Psoas muscle (tissue), 8 donors: ENCODE data around the gene APOBR. TPM values are rescaled to one million over a fixed set of nuclear protein-coding genes. Genes with fewer than 3 reads are reported as not detected.
A peak's percentile ranks its signal among the peaks of the same experiment; 100 is the strongest.

Source experiments
- ATAC-seq, 4 donors: fragments of 200-7000 bp; cut with Tn5 transposase; one replicate each; pipeline ENCODE4 v1.9.1; 2020; ENCODE audit warnings: moderate library complexity in 3 of 4, mild to moderate bottlenecking in 2 of 4
- DNase-seq, 2 donors: peaks; one replicate each; pipeline ENCODE4 v3.0.0-alpha.2; 2020
- H3K27ac ChIP-seq: fragments of 200-600 bp; one replicate; pipeline ENCODE4 v1.8.0; 2022
- H3K27me3 ChIP-seq, 3 donors: fragments of 200-600 bp in 1 of 3; one replicate each; pipeline versions ENCODE4 v1.6.1 to v1.8.0; 2013 to 2022; ENCODE audit warnings: low read length in 2 of 3, mild to moderate bottlenecking in 2 of 3, moderate library complexity in 1 of 3; ENCODE audit not compliant: insufficient read depth in 3 of 3
- H3K36me3 ChIP-seq, 2 donors: fragments of 200-600 bp in 1 of 2; one replicate each; pipeline versions ENCODE4 v1.6.1 to v1.8.0; 2013 to 2022; ENCODE audit warnings: low read depth in 1 of 2, mild to moderate bottlenecking in 1 of 2, moderate library complexity in 1 of 2; ENCODE audit not compliant: insufficient read depth in 1 of 2
- H3K4me1 ChIP-seq: fragments of 200-600 bp; one replicate; pipeline ENCODE4 v1.8.0; 2022
- H3K4me3 ChIP-seq: fragments of 200-600 bp; one replicate; pipeline ENCODE4 v1.8.0; 2022; ENCODE audit warnings: mild to moderate bottlenecking
- H3K9me3 ChIP-seq: fragments of 200-600 bp; one replicate; pipeline ENCODE4 v1.8.0; 2022
- CTCF ChIP-seq: fragments of 200-600 bp; IDR thresholded peaks from one replicate; pipeline ENCODE4 v1.8.0; 2022; ENCODE audit warnings: antibody characterized with exemption
- WGBS, 3 donors: extraction: QIAGEN DNeasy Blood & Tissue Kit; methylation state at CpG; one replicate each; pipeline versions ENCODE4 v1.1.6 to v1.1.7; 2013; 5-methylcytosine and 5-hydroxymethylcytosine counted together
- intact Hi-C, 2 donors: fragments of 100-400 bp; cut with DNase I; formaldehyde crosslinking; loops; one replicate each; pipeline versions ENCODE4 v1.11.0 to v1.14.2; 2022
- polyA plus RNA-seq, 3 donors: library from polyadenylated mRNA; stranded (reverse); fragments of 200-250 nt; gene quantifications; one replicate each; pipeline ENCODE4 v1.2.3, GENCODE V29; 2013
- total RNA-seq, 4 donors: library from RNA; stranded (reverse); fragmentation: NEBNext Ultra II Directional in 2 of 4; extraction: Animal tissue kit (Norgen Biotek cat#: 25700) in 2 of 4; gene quantifications; one replicate each; pipeline versions ENCODE4 v1.2.1 to v1.2.4, GENCODE V29; 2021 to 2023
- donor health status: healthy with polysubstance abuse.
- donor health status: DM: no; HTN: no; CAD: no; lungs with moderate emphysema.
- donor health status: Bipolar disorder and iron deficiency.
- donor health status: healthy.
- donor health status: DM: yes; HTN: yes; CAD: no.
- donor health status: DM: no; HTN: no; CAD: no.
- donor health status: DM: no; HTN: no; CAD: no.
- donor health status: DM: yes; HTN: yes; CAD: no.

The APOBR gene
- total and polyA plus RNA-seq, 7 donors, result 0.14 to 0.59 (median 0.34) TPM

GRCh38 chr16:28491230-28491969 is 3.0 kb upstream of the APOBR start:
- Histone ChIP-seq H3K27me3 (no peaks in the 10 kb centered on the region), H3K4me3 (peak overlapping the region; percentile 100), H3K36me3 (peaks cover 0 to 37% of the 10 kb centered on the region in 2 donors), H3K27ac (peak overlapping the region; percentile 98), H3K9me3 (no peaks in the 10 kb centered on the region), H3K4me1 (no peaks in the 10 kb centered on the region)
- ATAC-seq (peak; percentile 57 to 82 (median 74)), DNase-seq (peak; percentile 44 to 70)
- 1% methylated on average over 39 to 42 of the region's 42 CpGs for WGBS, 3 donors
- intact Hi-C loops, result loop anchor here (1.0 to 5.0 kb wide), 3 partner anchors 46 to 126 kb away; partner anchors contain the start of gene NUPR1 (in 1 of the 2)
- TF ChIP-seq CTCF, result peak; percentile 51

GRCh38 chr16:28491970-28492474 is 2.4 kb upstream of the APOBR start, which contains the start of gene CLN3:
CLN3 (minus strand) TSS chr16:28492074; CDS start chr16:28491759, 315 bp downstream.
- no peaks in the 10 kb centered on the region for H3K9me3 ChIP-seq
- H3K4me1 ChIP-seq, result no peaks in the 10 kb centered on the region
- DNase-seq, result peak; percentile 91 to 95
- ATAC-seq, result peak; percentile 98 to 99 (median 98)
- no peaks in the 10 kb centered on the region for H3K27me3 ChIP-seq
- intact Hi-C loops, result loop anchor here (1.0 to 5.0 kb wide), 3 partner anchors 45 to 125 kb away; partner anchors contain the start of gene NUPR1 (in 1 of the 2)
- peak within 1 kb of the TSS; percentile 100 for H3K4me3 ChIP-seq
- no peak for TF ChIP-seq CTCF
- 0 to 1% (median 0%) methylated on average over 21 of the region's 21 CpGs for WGBS, 3 donors
- H3K27ac ChIP-seq, result peak within 1 kb of the TSS; percentile 98
- H3K36me3 ChIP-seq, result peaks cover 0 to 31% of the 10 kb centered on the region in 2 donors

GRCh38 chr16:28492511-28492910 is 1.9 kb upstream of the APOBR start:
- DNase-seq, result no peak
- ATAC-seq, result no peak
- H3K27me3 ChIP-seq, result no peaks in the 10 kb centered on the region
- no peak for TF ChIP-seq CTCF
- no peaks in the 10 kb centered on the region for H3K9me3 ChIP-seq
- peaks cover 0 to 26% of the 10 kb centered on the region in 2 donors for H3K36me3 ChIP-seq
- peak overlapping the region; percentile 98 for H3K27ac ChIP-seq
- intact Hi-C loops, result loop anchor here (5.0 kb wide), 2 partner anchors 45 to 125 kb away; partner anchors contain the start of gene NUPR1 (in 1 of the 2)
- 52 to 60% (median 52%) methylated on average over 4 of the region's 4 CpGs for WGBS, 3 donors
- H3K4me1 ChIP-seq, result no peaks in the 10 kb centered on the region
- H3K4me3 ChIP-seq, result peak overlapping the region; percentile 100

GRCh38 chr16:28495098-28495793 is 803 bp downstream of the APOBR start:
- ATAC-seq (no peak), DNase-seq (no peak)
- Histone ChIP-seq H3K27me3 (no peaks in the 10 kb centered on the region), H3K36me3 (no peaks in the 10 kb centered on the region), H3K27ac (no peak overlapping the region), H3K9me3 (no peaks in the 10 kb centered on the region), H3K4me1 (no peaks in the 10 kb centered on the region), H3K4me3 (peak overlapping the region; percentile 32)
- intact Hi-C loops, result no loop called here
- TF ChIP-seq CTCF, result no peak
- WGBS, 3 donors, result 72 to 75% (median 73%) methylated on average over 13 of the region's 13 CpGs
